Measurements from ENCODE around the gene SGCA. TPM values are rescaled to one million over a fixed set of nuclear protein-coding genes. Genes with fewer than 3 reads are reported as not detected.

Gene SGCA
- polyA plus RNA-seq, 1 donor: 0.80 TPM

GRCh38 chr17:50207792-50208567, 42.2 kb downstream of the SGCA start:
- no peak for DNase-seq

DNA sequence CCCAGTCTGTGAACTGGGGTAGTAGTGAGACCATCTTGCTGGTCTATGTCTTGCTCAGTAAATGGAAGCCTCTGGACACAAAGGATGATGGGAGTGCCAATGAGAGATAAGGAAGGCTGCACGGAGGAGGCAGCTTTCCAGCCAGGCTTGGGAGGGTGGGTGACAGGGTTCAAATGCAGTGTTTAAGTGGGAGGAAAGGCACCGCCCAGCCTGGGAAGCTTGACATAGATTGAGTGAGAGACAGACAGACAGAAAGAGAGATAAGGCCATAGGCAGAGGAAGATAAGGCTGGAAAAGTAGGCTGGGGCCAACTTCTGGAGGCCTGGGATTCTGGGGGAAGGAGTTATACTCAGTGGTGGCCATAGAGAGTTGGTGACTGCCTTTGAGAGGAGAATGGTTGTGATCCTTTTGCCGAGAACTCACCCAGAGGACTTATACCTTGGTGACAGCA, 42.8 kb downstream of the SGCA start:
- no peak for DNase-seq

DNA sequence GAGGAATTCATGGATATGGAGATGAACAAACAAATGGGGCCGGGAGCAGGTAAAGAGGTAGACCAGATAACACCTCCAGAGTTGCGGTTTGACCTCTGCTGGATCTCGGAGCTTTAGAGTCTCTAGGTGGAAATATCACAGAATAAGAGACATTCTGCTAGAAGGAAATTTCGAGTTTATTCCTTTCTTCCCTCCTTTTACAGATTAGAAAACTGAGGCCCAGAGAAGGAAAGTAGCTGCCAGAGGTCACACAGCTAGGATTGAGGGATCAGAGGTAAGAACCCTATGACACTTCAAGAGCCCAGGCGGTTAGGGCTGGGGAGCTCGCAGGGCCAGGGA, 43.3 kb downstream of the SGCA start:
- no peak for DNase-seq

DNA sequence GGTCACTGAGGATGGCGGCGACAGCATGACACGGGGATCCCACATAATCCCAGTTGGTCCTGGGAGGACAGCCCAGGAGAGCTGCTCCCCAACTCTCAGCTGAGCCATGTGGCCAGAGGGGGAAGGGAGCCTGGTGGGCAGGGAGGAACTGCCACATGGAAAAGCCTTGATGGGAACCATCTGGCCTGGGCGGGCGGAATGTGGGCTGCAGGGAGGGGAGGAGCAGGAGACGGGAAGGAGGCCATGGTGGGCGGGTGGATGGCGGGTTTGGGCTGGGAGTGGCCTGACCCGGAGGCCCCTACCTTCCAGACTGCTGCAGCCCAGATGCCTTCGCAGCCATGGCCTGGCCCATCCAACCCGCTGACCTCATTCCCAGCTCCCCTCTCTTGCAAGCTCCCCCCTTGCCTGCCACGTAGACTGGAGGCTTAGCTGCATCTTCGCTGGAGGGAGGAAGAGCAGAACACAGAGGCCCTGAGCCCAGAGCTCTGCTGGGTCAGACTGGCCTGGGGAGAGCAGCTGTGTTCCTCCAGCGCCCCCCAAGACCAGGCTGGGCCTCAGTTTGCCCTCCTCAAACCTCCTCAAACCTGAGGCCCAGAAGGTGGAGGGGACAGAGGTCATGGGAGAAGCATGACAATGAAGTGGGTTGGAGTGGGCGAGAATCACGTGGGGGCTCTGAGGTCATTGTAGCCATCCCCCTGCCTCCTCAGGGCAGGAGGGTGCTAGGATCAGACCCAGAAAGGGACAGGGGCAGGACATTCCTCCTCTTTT, 43.9 kb downstream of the SGCA start:
- peak; percentile 91 for DNase-seq

DNA sequence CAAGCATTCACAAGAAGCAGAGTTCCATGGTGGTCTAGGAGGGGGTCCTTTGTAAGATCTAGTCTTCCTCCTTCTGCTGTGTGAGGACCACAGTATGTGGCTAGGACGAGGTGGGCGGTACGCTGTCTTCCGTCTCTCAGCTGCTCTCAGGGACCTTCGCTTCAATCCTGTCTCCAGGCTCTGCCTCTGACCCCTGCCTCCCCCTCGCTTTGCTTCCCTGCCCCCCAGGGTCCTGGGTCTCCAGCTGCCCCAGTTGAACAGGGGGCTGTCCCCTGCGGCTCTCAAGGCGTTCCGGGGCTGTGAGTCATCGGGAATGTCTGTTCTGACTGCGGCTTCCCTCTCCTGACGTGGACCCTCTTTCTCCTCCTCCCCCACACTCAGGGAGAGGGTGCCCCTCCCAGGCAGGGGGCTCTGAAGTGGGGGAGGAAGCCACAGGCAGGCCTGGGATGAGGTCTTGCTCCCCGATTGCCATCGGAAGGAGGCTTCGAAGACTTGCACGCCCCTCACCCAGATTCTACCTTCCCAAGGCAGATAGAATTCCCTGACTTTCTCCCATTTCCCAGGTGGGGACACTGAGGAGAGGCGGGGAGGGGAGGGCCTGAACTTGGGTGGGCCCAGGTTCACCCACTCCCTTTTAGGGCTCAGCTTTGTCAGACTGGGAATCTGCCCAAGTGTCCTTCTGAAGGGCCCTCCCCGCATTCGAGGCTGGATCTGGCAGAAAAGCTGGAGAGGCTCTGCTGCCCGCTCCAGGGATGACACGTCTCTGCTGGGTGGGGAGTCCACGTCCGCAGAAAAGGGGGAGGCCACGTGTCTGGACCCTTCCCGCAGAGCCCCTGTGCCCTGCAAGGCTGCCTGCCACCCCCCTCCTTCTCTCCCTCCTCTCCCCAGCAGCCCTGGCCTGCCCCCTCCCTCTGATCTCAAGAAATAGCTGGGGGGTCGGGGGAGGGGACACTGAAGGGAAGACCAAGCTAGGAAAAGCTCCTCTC, 44.7 kb downstream of the SGCA start:
- no peak for DNase-seq

DNA sequence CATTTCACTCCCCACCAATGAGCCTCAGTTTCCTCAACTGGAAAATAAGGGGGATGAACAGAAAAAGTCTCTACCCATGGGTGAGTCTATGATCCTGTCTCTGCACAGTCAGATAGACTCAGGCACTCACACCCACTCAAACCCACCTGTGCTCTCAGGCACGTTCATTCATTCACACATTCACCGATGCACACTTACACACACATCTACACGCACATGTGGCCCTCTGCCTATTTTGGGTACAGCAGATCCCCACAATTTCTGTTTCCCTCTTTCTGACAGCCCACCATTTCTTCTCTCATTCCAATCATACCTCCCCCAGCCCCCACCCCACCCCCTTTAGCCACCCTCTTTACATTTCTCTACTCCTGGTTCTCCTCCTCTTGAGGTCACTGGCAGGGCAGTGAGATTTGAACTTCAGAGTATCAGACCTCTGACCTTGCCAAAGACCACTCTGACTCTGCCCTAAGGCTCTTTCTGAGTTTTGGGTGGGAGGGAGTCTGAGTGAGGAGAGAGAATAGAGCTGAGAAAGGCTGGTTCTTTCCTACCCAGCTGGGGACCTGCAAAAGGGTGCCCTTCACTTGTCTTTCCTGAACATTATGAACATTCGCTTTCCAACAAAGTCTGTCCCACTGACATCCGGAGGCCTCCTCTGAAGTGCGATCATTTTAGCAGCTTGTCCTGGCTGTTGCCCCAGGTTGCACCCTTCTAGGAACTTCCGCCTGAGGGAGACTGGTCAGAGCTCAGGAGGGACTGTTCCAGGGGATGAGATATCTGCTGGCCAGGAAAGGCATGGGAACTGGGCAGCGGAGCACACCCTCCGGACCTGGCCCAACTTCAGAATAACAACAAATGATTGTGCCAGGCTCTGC, 45.7 kb downstream of the SGCA start:
- DNase-seq: no peak

DNA sequence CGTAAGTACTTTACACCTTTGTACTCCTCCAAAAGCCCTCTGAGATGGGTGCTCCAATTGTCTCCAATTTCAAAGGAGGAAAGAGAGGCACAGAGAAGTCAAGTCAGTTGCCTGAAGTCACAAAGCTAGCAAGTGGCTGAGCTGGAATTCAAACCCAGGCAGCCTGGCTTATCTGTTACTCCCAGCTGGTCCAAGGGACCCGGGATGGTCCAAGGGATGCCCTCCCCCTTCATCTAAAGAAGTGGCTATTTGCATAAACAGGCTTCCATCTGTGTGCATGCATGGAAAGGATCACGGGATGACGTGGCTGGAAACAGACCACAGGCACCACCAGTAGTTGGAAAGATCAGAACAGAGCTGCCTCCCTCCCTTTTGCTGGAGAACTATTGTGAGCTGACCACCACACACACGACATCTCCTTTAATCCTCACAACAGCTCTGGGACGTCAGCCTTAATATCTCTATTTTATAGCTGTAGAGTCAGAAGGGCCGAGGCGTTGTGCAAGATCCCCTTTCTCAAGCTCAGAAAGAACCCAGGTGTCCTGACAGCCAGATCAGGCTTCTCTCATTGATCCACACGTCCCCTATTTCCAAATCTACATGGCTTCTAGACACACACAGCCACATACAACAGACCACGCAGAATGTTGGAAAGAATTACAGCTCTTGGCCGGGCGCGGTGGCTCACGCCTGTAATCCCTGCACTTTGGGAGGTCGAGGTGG, 46.5 kb downstream of the SGCA start:
- DNase-seq: no peak

- DNase-seq: no peak
These were observed 47.5 kb downstream of the SGCA start for GRCh38 chr17:50213026-50214022.

- DNase-seq: no peak
These were observed 49.4 kb downstream of the SGCA start for GRCh38 chr17:50214976-50215760.

- no peak for DNase-seq
These were observed 51.8 kb downstream of the SGCA start for GRCh38 chr17:50217591-50217990.

DNA sequence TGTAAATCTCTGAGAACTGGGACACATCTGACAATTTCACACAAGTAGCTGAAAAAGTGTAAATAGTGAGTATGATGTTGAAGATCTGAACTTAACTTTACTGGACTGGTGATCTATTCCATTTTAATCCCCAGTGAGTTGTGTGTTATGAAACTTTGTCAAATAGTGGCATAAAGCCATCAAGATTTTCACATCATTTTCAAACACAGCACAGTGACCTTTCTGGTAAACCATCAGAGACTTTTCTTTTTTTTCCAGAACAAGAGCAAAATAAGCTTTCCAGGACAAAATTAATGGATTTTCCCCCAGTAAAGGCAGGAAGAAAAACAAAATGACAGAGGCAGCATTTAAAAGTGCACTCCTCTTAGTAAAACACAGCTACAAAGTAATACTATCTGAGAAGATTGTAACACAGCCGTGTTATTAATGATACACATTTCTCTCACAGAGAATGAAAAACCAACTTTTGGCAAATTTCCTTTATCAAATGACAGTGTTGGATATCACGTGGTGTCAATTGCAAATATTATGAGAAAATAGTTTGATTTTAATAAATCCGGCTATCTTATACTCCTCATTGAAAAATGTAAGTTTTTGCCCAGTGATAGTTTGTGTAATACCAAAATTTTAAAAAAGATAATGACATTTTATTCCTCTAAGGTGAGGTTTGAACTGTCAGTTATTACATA, 52.4 kb downstream of the SGCA start:
- DNase-seq: no peak

DNA sequence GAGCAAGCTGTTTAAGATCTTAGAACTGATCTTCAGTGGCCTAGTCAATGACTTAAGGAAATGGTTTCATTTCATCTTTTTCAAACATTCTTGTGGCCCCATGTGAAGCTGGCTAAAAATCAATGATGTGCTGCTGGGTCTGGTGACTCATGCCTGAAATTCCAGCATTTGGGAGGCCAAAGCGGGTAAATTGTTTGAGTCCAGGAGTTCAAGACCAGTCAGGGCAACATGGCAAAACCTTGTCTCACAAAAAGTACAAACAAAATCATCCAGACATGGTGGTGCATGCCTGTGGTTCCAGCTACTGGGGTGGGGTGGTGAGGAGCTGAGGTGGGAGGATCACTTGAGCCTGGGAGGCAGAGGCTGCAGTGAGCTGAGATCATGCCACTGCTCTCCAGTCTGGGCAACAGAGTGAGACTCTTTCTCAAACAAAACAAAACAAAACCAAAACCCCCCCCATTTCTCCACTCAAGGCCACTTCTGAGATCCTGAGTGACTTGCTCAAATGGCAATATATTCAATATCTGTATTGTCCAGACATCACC, 53.0 kb downstream of the SGCA start:
- no peak for DNase-seq

DNA sequence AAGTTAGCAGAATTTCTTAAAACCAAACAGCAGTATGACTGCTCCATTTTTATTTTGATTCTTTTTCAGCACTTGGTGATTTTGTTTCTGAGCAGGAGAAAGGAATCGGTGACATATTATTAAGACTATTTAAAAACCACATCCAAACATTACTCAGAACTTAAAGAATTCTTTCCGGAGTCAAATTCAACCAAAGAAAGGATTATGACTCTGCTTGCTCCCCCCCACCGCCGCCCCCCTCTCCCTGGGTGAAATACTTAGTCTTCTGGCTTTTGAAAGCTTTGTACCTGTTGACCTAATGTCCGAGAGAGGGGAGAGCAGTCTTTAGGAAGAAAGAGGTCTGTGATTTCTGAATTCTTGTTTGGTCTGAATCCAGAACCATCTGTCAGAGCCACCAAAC, 53.5 kb downstream of the SGCA start:
- DNase-seq: no peak

DNA sequence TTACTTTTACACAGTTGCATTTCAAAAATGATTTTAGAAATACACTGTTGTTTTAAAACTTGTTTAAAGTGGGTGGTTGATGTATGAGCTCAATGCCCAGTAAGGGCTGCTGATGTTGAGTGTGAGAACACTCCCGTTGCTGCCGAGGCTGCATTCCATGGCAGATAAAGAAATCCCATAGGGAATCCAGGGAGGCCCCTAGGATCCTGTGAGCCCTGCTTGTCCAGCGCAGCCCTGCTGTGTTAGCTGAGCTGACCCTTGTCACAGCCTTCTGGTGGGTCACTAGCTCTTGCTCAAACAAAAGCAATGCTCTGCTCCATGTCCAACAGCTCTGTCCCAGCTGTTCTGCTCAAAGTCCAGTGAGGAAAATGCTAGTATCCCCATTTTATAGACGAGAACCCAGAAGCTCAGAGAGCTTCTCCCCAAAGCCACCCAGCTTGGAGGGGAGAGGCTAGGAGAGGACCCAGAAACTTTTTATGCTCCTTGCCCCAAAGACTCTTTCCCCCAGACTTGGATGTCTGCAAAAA, 54.2 kb downstream of the SGCA start:
- no peak for DNase-seq

GRCh38 chr17:50220811-50221210, 55.0 kb downstream of the SGCA start:
- DNase-seq: no peak

GRCh38 chr17:50221266-50221863, 55.6 kb downstream of the SGCA start:
- DNase-seq: no peak
